22Rv1 (cell line): ENCODE measurements around the gene CETP.
A peak's percentile ranks its signal among the peaks of the same experiment; 100 is the strongest.

Experiments
- H3K27ac ChIP-seq: fragments of 450-650 bp; 2 replicates; pipeline ENCODE4 v1.5.1; 2017
- CTCF ChIP-seq: fragments of 450-650 bp; IDR thresholded peaks from 2 replicates; pipeline ENCODE4 v1.5.1; 2017; ENCODE audit warnings: mild to moderate bottlenecking
- ZFX ChIP-seq: fragments of 450-650 bp; IDR thresholded peaks from 2 replicates; pipeline ENCODE4 v1.6.1; 2017; ENCODE audit warnings: antibody characterized with exemption, borderline replicate concordance

The CETP gene

GRCh38 chr16:56931271-56931891 lies 30.4 kb upstream of the CETP start:
- peak overlapping the region; percentile 91 for H3K27ac ChIP-seq
- TF ChIP-seq CTCF (no peak), ZFX (no peak)

- H3K27ac ChIP-seq: peak within 1 kb of the TSS; percentile 91
- TF ChIP-seq ZFX (no peak), CTCF (no peak)
Measured at GRCh38 chr16:56931892-56932720, 29.6 kb upstream of the CETP start, which contains the start of gene HERPUD1. TSS of gene HERPUD1 (plus strand) at chr16:56932142. CDS start at chr16:56932245, 103 bp downstream.

- H3K27ac ChIP-seq: peak overlapping the region; percentile 91
- TF ChIP-seq CTCF (no peak), ZFX (no peak)
Measured at GRCh38 chr16:56932721-56933619, 28.8 kb upstream of the CETP start.

- peak overlapping the region; percentile 91; the same call in 1 of the 2 replicates for H3K27ac ChIP-seq
- no peak for TF ChIP-seq ZFX
- no peak for TF ChIP-seq CTCF
Measured at GRCh38 chr16:56933828-56934598, 27.7 kb upstream of the CETP start.

GRCh38 chr16:56934599-56935145 lies 27.1 kb upstream of the CETP start:
- peak overlapping the region; percentile 91; the same call in 1 of the 2 replicates for H3K27ac ChIP-seq

- H3K27ac ChIP-seq: 0 out of 2 replicates have a peak overlapping the region, but pooled peaks have one; percentile 91
- no peak for TF ChIP-seq ZFX
- TF ChIP-seq CTCF: no peak
Measured at GRCh38 chr16:56935201-56935600, 26.5 kb upstream of the CETP start.
